HG03354 (cell line): Measurements from ENCODE around the gene HES5.

ENCODE experiments used
- ATAC-seq: cut with Tn5 transposase; IDR thresholded peaks from one replicate; pipeline ENCODE4 v1.9.1; 2021; ENCODE audit warnings: mild to moderate bottlenecking; ENCODE audit not compliant: unreplicated experiment, poor library complexity, severe bottlenecking

HES5 gene

GRCh38 chr1:2520206-2520605 is 9.9 kb downstream of the HES5 start:
- no peak for ATAC-seq

GRCh38 chr1:2519729-2520128 is 10.3 kb downstream of the HES5 start:
- ATAC-seq = no peak

- no peak for ATAC-seq
Observed at GRCh38 chr1:2519029-2519685, 10.9 kb downstream of the HES5 start.

- ATAC-seq = no peak
Observed at GRCh38 chr1:2518528-2518927, 11.5 kb downstream of the HES5 start.

GRCh38 chr1:2517966-2518365 is 12.1 kb downstream of the HES5 start:
- no peak for ATAC-seq

- no peak for ATAC-seq
Observed at GRCh38 chr1:2516946-2517345, 13.1 kb downstream of the HES5 start.

- ATAC-seq = no peak
Observed at GRCh38 chr1:2516124-2516523, 13.9 kb downstream of the HES5 start.

GRCh38 chr1:2515763-2516080 is 14.3 kb downstream of the HES5 start:
- ATAC-seq = no peak

- ATAC-seq = no peak
Observed at GRCh38 chr1:2514863-2515762, 14.9 kb downstream of the HES5 start.

GRCh38 chr1:2513939-2514652 is 16.0 kb downstream of the HES5 start:
- no peak for ATAC-seq

- no peak for ATAC-seq
Observed at GRCh38 chr1:2512862-2513421, 17.1 kb downstream of the HES5 start.

GRCh38 chr1:2510366-2511155 is 19.5 kb downstream of the HES5 start:
- no peak for ATAC-seq

- no peak for ATAC-seq
Observed at GRCh38 chr1:2509589-2509988, 20.5 kb downstream of the HES5 start.

GRCh38 chr1:2508751-2509150 is 21.3 kb downstream of the HES5 start:
- ATAC-seq = no peak

GRCh38 chr1:2508180-2508579 is 21.9 kb downstream of the HES5 start:
- no peak for ATAC-seq

GRCh38 chr1:2507744-2508155 is 22.3 kb downstream of the HES5 start:
- ATAC-seq = no peak

- no peak for ATAC-seq
Observed at GRCh38 chr1:2506901-2507565, 23.0 kb downstream of the HES5 start.

GRCh38 chr1:2506007-2506860 is 23.8 kb downstream of the HES5 start:
- no peak for ATAC-seq
